ENCODE results near the gene TRAF3IP3. TPM values are rescaled to one million over a fixed set of nuclear protein-coding genes. Genes with fewer than 3 reads are reported as not detected.

TRAF3IP3 gene
- total and polyA plus RNA-seq, 2 donors (not counting 3 experiments of a cell fraction or from before 2014, with no cell fraction given): not detected

- peak overlapping the region; percentile 92 for H3K9ac ChIP-seq (replicated peaks; ENCODE audit: extremely low read depth, insufficient read depth, low read length)
- TF ChIP-seq EZH2 (IDR thresholded peaks at IDR 0.05; ENCODE audit: borderline replicate concordance, low read depth, low read length, severe bottlenecking): no peak
- no peak for TF ChIP-seq POLR2A (IDR thresholded peaks at IDR 0.05; ENCODE audit: low read depth, low read length)
- no peak for TF ChIP-seq JUN (IDR thresholded peaks at IDR 0.05; ENCODE audit: borderline replicate concordance, insufficient read depth, insufficient read length, low read depth)
- no peak for TF ChIP-seq MYC (IDR thresholded peaks at IDR 0.05; ENCODE audit: low read depth, low read length)
- TF ChIP-seq CTCF (IDR thresholded peaks at IDR 0.05; ENCODE audit: extremely low read depth in 1 of 2, insufficient read depth in 1 of 2, low read depth in 1 of 2, low read length in 2 of 2): no peak
- no peak for TF ChIP-seq POLR2AphosphoS5 (IDR thresholded peaks at IDR 0.05; ENCODE audit: insufficient read depth, low read depth, low read length)
- no peak for TF ChIP-seq GATA2 (IDR thresholded peaks at IDR 0.05; ENCODE audit: insufficient read depth, insufficient read length, low read depth, low read length)
- H4K20me1 ChIP-seq (replicated peaks; ENCODE audit: control insufficient read depth, extremely low read depth, insufficient read depth, low read length): no peaks in the 10 kb centered on the region
- H3K4me3 ChIP-seq (replicated peaks in 1 of 3; ENCODE audit: insufficient read depth in 1 of 3, low read depth in 1 of 3, low read length in 3 of 3): peak overlapping the region in 1 of 3 experiments; percentile 14
- no peaks in the 10 kb centered on the region for H3K9me1 ChIP-seq (replicated peaks; ENCODE audit: control insufficient read depth, extremely low read depth, insufficient read depth, low read length)
- ChIA-PET POLR2A (interaction anchor here (1.0 to 2.4 kb wide), 5 partner anchors 14 to 551 kb away, joined by 3 to 27 read pairs (median 9); partner anchors contain the start of genes C1orf74 and IRF6), CTCF (interaction anchor here (0.7 to 6.1 kb wide), 28 partner anchors 11 to 1615 kb away, joined by 3 to 109 read pairs (median 5); partner anchors contain the start of genes C1orf74 and IRF6)
- intact Hi-C loops (cut with micrococcal nuclease) (loop anchor here (1.0 kb wide), 10 partner anchors 14 to 1618 kb away; partner anchors contain the start of gene C1orf74), dilution Hi-C loops (cut with MboI; ENCODE audit: extremely low pct_ligation_motif_present, low sequenced_read_pairs) (no loop called here)
- no TSS peak for BruUV-seq (replicated peaks)
- peak overlapping the region; percentile 97 for H3K27ac ChIP-seq (ENCODE audit: insufficient read depth, low read depth, low read length)
- H3K36me3 ChIP-seq (ENCODE audit: control insufficient read depth in 2 of 2, extremely low read depth in 1 of 2, insufficient read depth in 2 of 2, low read length in 2 of 2): no peaks in the 10 kb centered on the region
- no peak for DNase-seq (ENCODE audit: low read depth, low spot score)
- H3K9me3 ChIP-seq (replicated peaks; ENCODE audit: control insufficient read depth, insufficient read depth, low read length): no peaks in the 10 kb centered on the region
- no peaks in the 10 kb centered on the region for H3K27me3 ChIP-seq (ENCODE audit: control insufficient read depth in 2 of 2, insufficient read depth in 2 of 2, low read length in 2 of 2)
- H3K4me2 ChIP-seq (ENCODE audit: insufficient read depth, low read length): peak overlapping the region; percentile 78
- FAIRE-seq: no peak
- peaks cover 31% of the 10 kb centered on the region for H3K4me1 ChIP-seq (ENCODE audit: control insufficient read depth, extremely low read depth, insufficient read depth, low read length)
- peak overlapping the region; percentile 34 for H2AFZ ChIP-seq (ENCODE audit: low read depth, low read length)
- no peaks in the 10 kb centered on the region for H3K79me2 ChIP-seq (ENCODE audit: control insufficient read depth, insufficient read depth, low read length)
Observed at GRCh38 chr1:209822706-209823105, 66.9 kb downstream of the TRAF3IP3 start.
